GM12878 (cell line): ENCODE data around the gene NECAB2. TPM values are rescaled to one million over a fixed set of nuclear protein-coding genes. Genes with fewer than 3 reads are reported as not detected.

ENCODE experiments used
- ATAC-seq: fragments of 200-7000 bp; cut with Tn5 transposase; 3 replicates; pipeline ENCODE4 v1.9.1; 2020; ENCODE audit warnings: mild to moderate bottlenecking, moderate library complexity
- BruUV-seq: library from RNA; stranded (reverse); fragments of 400-500 nt; replicated peaks from 2 replicates; lab custom pipeline; 2021; lab: Mats Ljungman, UMichigan
- CTCF ChIA-PET: fragments of 300-600 bp; sonication (Branson Sonifier 250); formaldehyde crosslinking; extraction: SDS; loops from one replicate; lab custom pipeline; 2021; ENCODE audit warnings: inconsistent platforms; lab: Yijun Ruan, JAX
- POLR2A ChIA-PET: fragments of 350-600 bp; formaldehyde crosslinking; extraction: SDS; loops from one replicate; lab custom pipeline; 2021; ENCODE audit warnings: inconsistent platforms; lab: Charles Lee
- RAD21 ChIA-PET: fragments of 300-600 bp; sonication (Branson Sonifier 250); formaldehyde crosslinking; loops from one replicate; lab custom pipeline; 2023; ENCODE audit warnings: antibody characterized with exemption; ENCODE audit not compliant: unreplicated experiment; lab: Charles Lee
- SMC1A ChIA-PET: fragments of 300-600 bp; sonication (Branson Sonifier 250); formaldehyde crosslinking; loops from one replicate; lab custom pipeline; 2023; ENCODE audit not compliant: unreplicated experiment, uncharacterized antibody; lab: Charles Lee
- DNase-seq: peaks from one replicate; pipeline ENCODE4 v3.0.0-alpha.2; 2011; ENCODE audit warnings: low read depth, low spot score
- FAIRE-seq: peaks from 3 replicates; lab custom pipeline; 2011; peaks lifted over from hg19 to GRCh38; lab: Jason Lieb, UNC
- H2AFZ ChIP-seq: 2 replicates; pipeline ENCODE4 v1.6.0; 2011; ENCODE audit warnings: low read depth, low read length, control low read depth; ENCODE audit not compliant: control insufficient read depth
- H3K27ac ChIP-seq: 2 replicates; pipeline ENCODE4 v1.5.1; 2011; ENCODE audit warnings: control low read depth; ENCODE audit not compliant: control insufficient read depth, insufficient read depth
- H3K27me3 ChIP-seq, 2 experiments: replicated peaks in 1 of 2; 2 replicates each; pipeline versions ENCODE4 v1.6.0 to v1.6.1; 2011; ENCODE audit warnings: low read length in 1 of 2; ENCODE audit not compliant: control insufficient read depth in 2 of 2, insufficient read depth in 2 of 2
- H3K36me3 ChIP-seq, 2 experiments: 2 replicates each; pipeline ENCODE4 v1.5.1; 2011; ENCODE audit warnings: low read length in 1 of 2; ENCODE audit not compliant: control insufficient read depth in 2 of 2, insufficient read depth in 2 of 2
- H3K4me1 ChIP-seq: 2 replicates; pipeline ENCODE4 v1.6.1; 2011; ENCODE audit warnings: mild to moderate bottlenecking, low read length, moderate library complexity, mixed read lengths; ENCODE audit not compliant: control insufficient read depth, insufficient read depth
- H3K4me2 ChIP-seq: 2 replicates; pipeline ENCODE4 v1.6.0; 2011; ENCODE audit warnings: control low read depth; ENCODE audit not compliant: control insufficient read depth, insufficient read depth
- H3K4me3 ChIP-seq: fragments of 200-600 bp; sonication (generic); 2 replicates; pipeline ENCODE4 v1.5.1; 2016
- H3K79me2 ChIP-seq: 2 replicates; pipeline ENCODE4 v1.6.0; 2011; ENCODE audit warnings: low read length; ENCODE audit not compliant: control insufficient read depth, insufficient read depth
- H3K9ac ChIP-seq: 2 replicates; pipeline ENCODE4 v1.8.0; 2011; ENCODE audit warnings: low read length, control low read depth, mixed read lengths; ENCODE audit not compliant: control insufficient read depth, insufficient read depth
- H3K9me3 ChIP-seq: replicated peaks from 3 replicates; pipeline ENCODE4 v1.5.1; 2011; ENCODE audit warnings: mild to moderate bottlenecking, low read length; ENCODE audit not compliant: control insufficient read depth, insufficient read depth
- H4K20me1 ChIP-seq: 2 replicates; pipeline ENCODE4 v1.6.0; 2011; ENCODE audit not compliant: control insufficient read depth, insufficient read depth
- BCL11A ChIP-seq: IDR thresholded peaks from 2 replicates; pipeline ENCODE4 v1.6.1; 2011; ENCODE audit warnings: low read depth, low read length
- CUX1 ChIP-seq: IDR thresholded peaks from 2 replicates; pipeline ENCODE4 v1.6.1; 2012; ENCODE audit warnings: improper control_type of control experiment, low read depth, low read length; ENCODE audit not compliant: insufficient replicate concordance
- EED ChIP-seq: sonication (generic); IDR thresholded peaks from 2 replicates; pipeline ENCODE4 v1.6.1; 2016; ENCODE audit warnings: antibody characterized with exemption, low read depth
- GATAD2B ChIP-seq: fragments of 450-650 bp; conservative IDR thresholded peaks from 2 replicates; pipeline ENCODE4 v1.6.1; 2017; ENCODE audit warnings: low read depth, mild to moderate bottlenecking, moderate library complexity
- IRF5 ChIP-seq: fragments of 450-650 bp; IDR thresholded peaks from 2 replicates; pipeline ENCODE4 v1.6.1; 2017; ENCODE audit warnings: borderline replicate concordance
- MLLT1 ChIP-seq: fragments of 450-650 bp; IDR thresholded peaks from 2 replicates; pipeline ENCODE4 v1.6.1; 2016; ENCODE audit warnings: mild to moderate bottlenecking
- PAX5 ChIP-seq: IDR thresholded peaks from 2 replicates; pipeline ENCODE4 v1.6.1; 2011; ENCODE audit warnings: low read depth, low read length, borderline replicate concordance
- POLR2A ChIP-seq: IDR thresholded peaks from 2 replicates; pipeline ENCODE4 v1.6.1; 2011; ENCODE audit warnings: low read depth, mild to moderate bottlenecking, low read length
- RELB ChIP-seq: fragments of 450-650 bp; IDR thresholded peaks from 2 replicates; pipeline ENCODE4 v1.6.1; 2017; ENCODE audit warnings: low read depth, mild to moderate bottlenecking, moderate library complexity
- SIX5 ChIP-seq: IDR thresholded peaks from 2 replicates; pipeline ENCODE4 v1.6.1; 2011; ENCODE audit warnings: mild to moderate bottlenecking, low read depth, low read length, moderate library complexity; ENCODE audit not compliant: severe bottlenecking
- SREBF1 ChIP-seq: IDR thresholded peaks from 2 replicates; pipeline ENCODE4 v1.6.1; 2012; ENCODE audit warnings: mild to moderate bottlenecking, low read length
- SRF ChIP-seq, 2 experiments: IDR thresholded peaks; 2 replicates each; pipeline ENCODE4 v1.6.1; 2011; ENCODE audit warnings: low read depth in 2 of 2, low read length in 2 of 2, mild to moderate bottlenecking in 1 of 2, moderate library complexity in 1 of 2
- WRNIP1 ChIP-seq: IDR thresholded peaks from 2 replicates; pipeline ENCODE4 v1.6.1; 2011; ENCODE audit warnings: low read depth, low read length, improper control_type of control experiment, borderline replicate concordance
- WGBS: methylation state at CpG from one replicate; pipeline ENCODE4 v1.1.6; 2016; ENCODE audit warnings: low lambda C conversion rate; ENCODE audit not compliant: insufficient replicate concordance, insufficient coverage; ENCODE audit errors: missing lambda C conversion rate; 5-methylcytosine and 5-hydroxymethylcytosine counted together
- in situ Hi-C: fragments of 300-500 bp; cut with MboI; formaldehyde crosslinking; loops from 9 replicates; pipeline ENCODE4 v1.14.3; 2018; ENCODE audit warnings: mixed read lengths
- intact Hi-C: fragments of 100-400 bp; cut with micrococcal nuclease; formaldehyde crosslinking; loops from one replicate; pipeline ENCODE4 v1.14.2; 2022; ENCODE audit not compliant: unreplicated experiment
- polyA plus RNA-seq, 11 experiments: library from polyadenylated mRNA; depleted of rRNA in 4 of 11; unstranded in 6 of 11; stranded (reverse) in 5 of 11; fragments of >200 nt; fragmentation: Nextera tagmentation in 4 of 11; fragmentation: Illumina TruSeq in 1 of 11; extraction: Ambion mirVana in 4 of 11; extraction: Trizol in 1 of 11; gene quantifications; 1 replicate in 1 of 11; 2 replicates in 10 of 11; pipeline versions ENCODE4 v1.2.1 to v1.2.3, GENCODE V29; 2011 to 2016; ENCODE audit warnings: inconsistent platforms in 2 of 11, missing spikeins in 2 of 11, low read depth in 1 of 11
- total RNA-seq, 4 experiments: library from RNA; depleted of rRNA in 3 of 4; stranded (reverse); fragments of >200 nt in 3 of 4; fragmentation: Illumina TruSeq in 1 of 4; extraction: Trizol in 1 of 4; gene quantifications; 2 replicates each; pipeline versions ENCODE4 v1.2.1 to v1.2.3, GENCODE V29; 2013 to 2021

Gene NECAB2
- total and polyA plus RNA-seq, 10 of the 15 experiments (the other 5 are each of a cell fraction or from before 2014, with no cell fraction given) = not detected

GRCh38 chr16:83990492-83990891 lies 22.4 kb downstream of the NECAB2 start (continued):
- no peak for TF ChIP-seq IRF5
- TF ChIP-seq GATAD2B = no peak
- TF ChIP-seq SIX5 = no peak
- TF ChIP-seq CUX1 = no peak
- no peak for TF ChIP-seq PAX5
- TF ChIP-seq, all 136 proteins: peak for 0

- H4K20me1 ChIP-seq = no peaks in the 10 kb centered on the region
- no peak for FAIRE-seq
- H3K9me3 ChIP-seq = no peaks in the 10 kb centered on the region
- ChIA-PET CTCF (no interaction called here), RAD21 (no interaction called here), SMC1A (no interaction called here), POLR2A (no interaction called here)
- no TSS peak for BruUV-seq
- no peak overlapping the region for H3K9ac ChIP-seq
- DNase-seq = no peak
- H3K4me3 ChIP-seq = no peak overlapping the region
- 46% methylated on average over 6 of the region's 6 CpGs for WGBS
- in situ Hi-C loops = no loop called here
- H3K4me2 ChIP-seq = no peak overlapping the region
- no peaks in the 10 kb centered on the region; a peak in 1 of 4 replicates for H3K27me3 ChIP-seq
- H3K79me2 ChIP-seq = no peaks in the 10 kb centered on the region
- ATAC-seq = no peak
- intact Hi-C loops = no loop called here
- H3K27ac ChIP-seq = no peak overlapping the region
- no peaks in the 10 kb centered on the region for H3K4me1 ChIP-seq
- H2AFZ ChIP-seq = no peak overlapping the region
- H3K36me3 ChIP-seq = no peaks in the 10 kb centered on the region
- TF ChIP-seq SREBF1 (no peak), MLLT1 (no peak), WRNIP1 (no peak), SRF (IDR thresholded peaks at IDR 0.05; ENCODE audit: low read depth in 2 of 2, low read length in 2 of 2) (no peak), BCL11A (no peak), EED (no peak), POLR2A (no peak), SIX5 (no peak), RELB (no peak)
These were observed 24.6 kb downstream of the NECAB2 start for GRCh38 chr16:83992624-83993023.
